Activated naive CD4-positive, alpha-beta T cell treated with anti-CD3 and anti-CD28 coated beads for 36 hours (primary cell): ENCODE measurements around the gene GTF2A1L. TPM values are rescaled to one million over a fixed set of nuclear protein-coding genes. Genes with fewer than 3 reads are reported as not detected.
"Not testable (repeated sequence)": the region's sequence is repeated elsewhere in the genome, so short reads cannot be mapped to it uniquely, and the experiment has no call there.

Experiments used
- CTCF ChIA-PET: fragments of 350-600 bp; sonication (Branson Sonifier 250); formaldehyde crosslinking; loops from one replicate; lab custom pipeline; 2021; ENCODE audit warnings: antibody characterized with exemption; lab: Charles Lee
- DNase-seq: peaks from one replicate; pipeline ENCODE4 v3.0.0-alpha.2; 2020
- H3K27ac Mint-ChIP-seq: one replicate; pipeline ENCODE4 v1.8.0; 2021; ENCODE audit warnings: mild to moderate bottlenecking, mixed read lengths
- H3K27me3 Mint-ChIP-seq: one replicate; pipeline ENCODE4 v1.8.0; 2021; ENCODE audit warnings: low read depth, mixed read lengths
- H3K36me3 Mint-ChIP-seq: one replicate; pipeline ENCODE4 v1.8.0; 2021; ENCODE audit warnings: low read depth, mixed read lengths
- H3K4me1 Mint-ChIP-seq: one replicate; pipeline ENCODE4 v1.8.0; 2021; ENCODE audit warnings: low read depth, mixed read lengths
- H3K4me3 Mint-ChIP-seq: one replicate; pipeline ENCODE4 v1.8.0; 2021; ENCODE audit warnings: mild to moderate bottlenecking, moderate library complexity, mixed read lengths
- H3K9me3 Mint-ChIP-seq: one replicate; pipeline ENCODE4 v1.8.0; 2021; ENCODE audit warnings: mixed read lengths
- intact Hi-C: fragments of 100-400 bp; cut with micrococcal nuclease; formaldehyde crosslinking; loops from one replicate; pipeline ENCODE4 v1.15.1; 2023
- total RNA-seq, 2 experiments: library from RNA; stranded (reverse); gene quantifications; one replicate each; pipeline ENCODE4 v1.2.3, GENCODE V29; 2021

The GTF2A1L gene
- total RNA-seq, 2 experiments from 2014 or later = not detected

DNA sequence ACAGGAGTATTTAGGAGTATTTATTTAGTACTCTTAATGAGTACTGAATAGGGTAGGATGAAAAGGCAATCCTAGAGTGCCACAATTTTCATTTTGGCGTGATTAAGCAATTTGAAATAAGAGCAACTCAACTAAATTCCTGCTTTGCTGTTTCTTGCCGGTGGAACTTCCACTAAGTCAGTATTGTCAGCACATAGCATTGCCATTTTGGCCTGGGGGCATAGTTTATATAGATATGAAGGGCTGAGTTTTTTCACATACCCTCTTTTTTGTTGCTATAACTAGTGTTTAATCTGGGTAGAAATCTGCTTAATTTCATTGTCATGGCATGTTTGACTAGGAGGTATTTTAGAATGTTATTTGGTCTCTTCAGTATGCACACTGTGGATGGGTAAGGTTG, 1.9 kb downstream of the GTF2A1L start:
- no peak overlapping the region for H3K4me3 Mint-ChIP-seq

DNA sequence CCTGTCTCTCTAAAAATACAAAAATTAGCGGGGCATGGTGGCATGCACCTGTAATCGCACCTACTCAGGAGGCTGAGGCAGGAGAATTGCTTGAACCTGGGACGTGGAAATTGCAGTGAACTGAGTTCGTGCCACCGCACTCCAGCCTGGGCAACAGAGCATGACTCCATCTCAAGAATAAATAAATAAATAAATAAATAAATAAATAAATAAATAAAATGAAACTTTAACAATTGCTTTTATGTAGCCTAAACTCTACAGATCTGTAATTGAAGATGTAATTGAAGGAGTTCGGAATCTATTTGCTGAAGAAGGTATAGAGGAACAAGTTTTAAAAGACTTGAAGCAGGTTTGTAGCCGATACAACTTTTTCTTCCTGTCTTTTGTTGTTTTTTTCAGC, 2.9 kb downstream of the GTF2A1L start:
- CTCF ChIA-PET = no interaction called here
- no peak overlapping the region for H3K4me3 Mint-ChIP-seq
- intact Hi-C loops = no loop called here
- no peaks in the 10 kb centered on the region for H3K9me3 Mint-ChIP-seq
- no peaks in the 10 kb centered on the region for H3K27me3 Mint-ChIP-seq
- no peaks in the 10 kb centered on the region for H3K36me3 Mint-ChIP-seq
- no peaks in the 10 kb centered on the region for H3K4me1 Mint-ChIP-seq
- no peak overlapping the region for H3K27ac Mint-ChIP-seq
- no peak for DNase-seq

More for the DNA sequence above, 1.9 kb downstream of the GTF2A1L start:
- CTCF ChIA-PET = no interaction called here
- Mint-ChIP-seq H3K36me3 (no peaks in the 10 kb centered on the region), H3K27ac (no peak overlapping the region), H3K27me3 (no peaks in the 10 kb centered on the region), H3K4me1 (no peaks in the 10 kb centered on the region), H3K9me3 (no peaks in the 10 kb centered on the region)
- DNase-seq = no peak
- intact Hi-C loops = no loop called here

DNA sequence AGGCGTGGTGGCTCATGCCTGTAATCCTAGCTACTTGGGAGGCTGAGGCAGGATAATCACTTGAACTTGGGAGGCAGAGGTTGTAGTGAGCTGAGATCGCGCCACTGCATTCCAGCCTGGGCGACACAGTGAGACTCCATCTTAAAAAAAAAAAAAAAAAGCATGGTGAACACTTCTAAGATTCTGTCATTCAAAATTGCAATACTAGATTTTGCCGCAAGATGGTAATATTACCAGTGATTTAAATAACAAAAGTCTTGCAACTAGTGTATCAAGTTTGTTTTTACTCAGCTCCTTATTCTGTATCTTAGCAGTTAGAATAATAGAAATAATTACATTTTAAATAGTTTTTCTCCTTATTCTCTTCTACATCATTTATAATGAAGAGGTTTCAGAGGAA, 5.0 kb downstream of the GTF2A1L start:
- intact Hi-C loops = loop anchor here (1.0 kb wide), 1 partner anchor 9 kb away; no protein-coding TSS in a partner anchor
- H3K36me3 Mint-ChIP-seq, H3K27ac Mint-ChIP-seq, H3K4me3 Mint-ChIP-seq, DNase-seq, H3K27me3 Mint-ChIP-seq, H3K9me3 Mint-ChIP-seq, H3K4me1 Mint-ChIP-seq, CTCF ChIA-PET: not testable (repeated sequence)

DNA sequence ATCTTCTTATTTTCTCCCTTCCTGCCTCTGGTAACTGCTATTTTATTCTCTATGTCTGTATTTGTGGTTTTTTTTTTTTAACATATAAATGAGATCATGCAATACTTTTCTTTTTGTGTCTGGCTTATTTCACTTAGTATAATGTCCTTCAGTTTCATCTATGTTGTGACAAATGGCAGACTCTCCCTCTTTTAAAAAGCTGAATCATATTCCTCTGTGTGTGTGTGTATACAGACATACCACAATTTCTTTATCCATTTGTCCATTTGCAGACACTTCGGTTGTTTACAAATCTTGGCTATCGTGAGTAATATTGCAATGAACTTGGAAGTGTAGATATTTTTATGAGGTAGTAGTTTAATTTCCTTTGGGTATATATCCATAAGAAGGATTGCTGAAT, 7.0 kb downstream of the GTF2A1L start:
- CTCF ChIA-PET = no interaction called here
- Mint-ChIP-seq H3K27me3 (no peaks in the 10 kb centered on the region), H3K36me3 (no peaks in the 10 kb centered on the region), H3K4me1 (no peaks in the 10 kb centered on the region), H3K27ac (no peak overlapping the region), H3K9me3 (peaks cover 4% of the 10 kb centered on the region), H3K4me3 (no peak overlapping the region)
- no peak for DNase-seq
- intact Hi-C loops = no loop called here

DNA sequence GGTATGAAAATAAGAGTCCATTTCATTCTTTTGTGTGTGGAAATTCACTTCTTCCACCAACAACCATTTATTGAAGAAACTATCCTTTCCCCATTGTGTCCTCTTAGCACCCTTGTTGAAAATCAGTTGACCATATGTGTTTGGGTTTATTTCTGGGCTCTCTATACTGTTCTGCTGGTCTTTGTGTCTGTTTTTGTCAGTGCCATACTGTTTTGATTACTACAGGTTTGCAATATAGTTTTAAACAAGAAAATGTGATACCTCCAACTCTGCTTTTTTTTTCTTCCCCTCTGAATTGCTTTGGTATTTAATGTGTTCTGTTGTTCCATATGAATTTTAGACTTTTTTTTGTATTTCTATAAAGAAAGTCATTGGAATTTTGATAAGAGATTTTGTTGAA, 8.4 kb downstream of the GTF2A1L start:
- Mint-ChIP-seq H3K9me3 (peaks cover 4% of the 10 kb centered on the region), H3K27me3 (no peaks in the 10 kb centered on the region), H3K27ac (no peak overlapping the region), H3K4me1 (no peaks in the 10 kb centered on the region), H3K36me3 (no peaks in the 10 kb centered on the region), H3K4me3 (no peak overlapping the region)
- intact Hi-C loops = no loop called here
- DNase-seq = no peak
- CTCF ChIA-PET = no interaction called here

GRCh38 chr2:48633143-48633542, 15.5 kb downstream of the GTF2A1L start:
- no peaks in the 10 kb centered on the region for H3K9me3 Mint-ChIP-seq
- DNase-seq = no peak
- no peaks in the 10 kb centered on the region for H3K36me3 Mint-ChIP-seq
- no peaks in the 10 kb centered on the region for H3K4me1 Mint-ChIP-seq
- CTCF ChIA-PET = no interaction called here
- H3K27me3 Mint-ChIP-seq = peaks cover 11% of the 10 kb centered on the region
- H3K27ac Mint-ChIP-seq = no peak overlapping the region
- no peak overlapping the region for H3K4me3 Mint-ChIP-seq
- intact Hi-C loops = no loop called here

DNA sequence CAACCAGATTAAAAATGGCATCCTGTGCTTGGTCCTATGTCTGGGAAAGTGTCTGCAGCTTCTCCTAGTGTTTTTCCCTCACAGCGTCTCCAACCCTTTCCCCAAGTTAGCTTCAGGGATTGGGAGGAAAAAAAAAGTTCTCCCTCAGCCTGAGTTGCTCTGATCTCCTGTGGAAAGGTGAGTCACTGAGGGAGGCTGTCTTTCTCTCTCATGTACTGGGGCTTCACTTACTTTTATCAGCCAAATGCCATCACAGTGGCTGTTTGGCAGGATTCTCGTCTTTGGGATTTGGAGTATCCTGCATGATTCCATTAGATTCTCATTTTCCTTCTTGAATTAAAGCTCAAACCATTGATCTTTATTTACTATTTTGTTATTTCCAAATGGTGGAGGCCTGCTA, 18.1 kb downstream of the GTF2A1L start:
- Mint-ChIP-seq H3K27ac (no peak overlapping the region), H3K9me3 (no peaks in the 10 kb centered on the region), H3K36me3 (no peaks in the 10 kb centered on the region)

GRCh38 chr2:48638261-48638660, 20.6 kb downstream of the GTF2A1L start:
- Mint-ChIP-seq H3K27ac (no peak overlapping the region), H3K4me3 (no peak overlapping the region), H3K4me1 (no peaks in the 10 kb centered on the region), H3K27me3 (peaks cover 17% of the 10 kb centered on the region), H3K9me3 (no peaks in the 10 kb centered on the region), H3K36me3 (no peaks in the 10 kb centered on the region)
- CTCF ChIA-PET = no interaction called here
- no peak for DNase-seq
- intact Hi-C loops = no loop called here

More for the DNA sequence above, 18.1 kb downstream of the GTF2A1L start:
- no peaks in the 10 kb centered on the region for H3K4me1 Mint-ChIP-seq
- DNase-seq = no peak
- intact Hi-C loops = no loop called here
- H3K27me3 Mint-ChIP-seq = peaks cover 17% of the 10 kb centered on the region
- CTCF ChIA-PET = no interaction called here
- no peak overlapping the region for H3K4me3 Mint-ChIP-seq

DNA sequence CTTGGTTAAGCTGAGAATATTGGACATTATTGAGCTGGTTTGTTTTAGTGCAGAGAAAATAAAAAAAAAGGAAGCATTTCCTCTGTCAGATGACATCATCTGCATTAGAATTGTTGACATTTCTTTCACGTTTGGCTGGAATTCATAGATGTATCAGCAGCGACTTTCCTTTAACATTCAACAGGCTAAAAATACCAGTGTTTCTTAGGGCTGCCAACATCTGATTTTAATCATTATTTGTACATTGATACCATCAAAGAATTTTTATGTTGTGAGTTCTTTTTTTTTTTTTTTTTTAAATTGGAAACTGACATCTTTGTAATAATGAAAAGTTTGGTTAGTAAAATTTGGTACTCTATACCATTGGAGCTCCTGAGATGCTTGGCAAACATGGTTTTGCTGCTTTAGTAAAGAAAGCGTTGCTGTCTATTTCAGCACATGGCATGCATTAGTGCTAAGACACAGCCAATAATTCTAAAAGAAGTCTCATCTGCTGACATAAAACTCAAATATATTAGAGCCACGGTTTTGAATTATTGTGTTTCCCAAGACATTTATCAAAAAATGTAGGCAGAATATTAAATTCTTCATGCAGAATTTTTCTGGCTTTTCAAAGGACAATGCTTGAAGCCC, 33.6 kb downstream of the GTF2A1L start:
- CTCF ChIA-PET = interaction anchor here (0.5 kb wide), 1 partner anchor 14 kb away, joined by 3 read pairs; no protein-coding TSS in a partner anchor
- H3K27ac Mint-ChIP-seq = no peak overlapping the region
- no peak for DNase-seq

GRCh38 chr2:48668992-48669391, 51.3 kb downstream of the GTF2A1L start:
- Mint-ChIP-seq H3K27ac (no peak overlapping the region), H3K4me1 (no peaks in the 10 kb centered on the region), H3K27me3 (peaks cover 8% of the 10 kb centered on the region), H3K4me3 (no peak overlapping the region), H3K36me3 (no peaks in the 10 kb centered on the region), H3K9me3 (peaks cover 3% of the 10 kb centered on the region)
- intact Hi-C loops = no loop called here
- no peak for DNase-seq
- CTCF ChIA-PET = no interaction called here

More for the DNA sequence above, 33.6 kb downstream of the GTF2A1L start:
- no peaks in the 10 kb centered on the region for H3K36me3 Mint-ChIP-seq
- intact Hi-C loops = no loop called here
- H3K4me3 Mint-ChIP-seq = no peak overlapping the region
- H3K9me3 Mint-ChIP-seq = no peaks in the 10 kb centered on the region
- H3K4me1 Mint-ChIP-seq = no peaks in the 10 kb centered on the region
- peaks cover 3% of the 10 kb centered on the region for H3K27me3 Mint-ChIP-seq

DNA sequence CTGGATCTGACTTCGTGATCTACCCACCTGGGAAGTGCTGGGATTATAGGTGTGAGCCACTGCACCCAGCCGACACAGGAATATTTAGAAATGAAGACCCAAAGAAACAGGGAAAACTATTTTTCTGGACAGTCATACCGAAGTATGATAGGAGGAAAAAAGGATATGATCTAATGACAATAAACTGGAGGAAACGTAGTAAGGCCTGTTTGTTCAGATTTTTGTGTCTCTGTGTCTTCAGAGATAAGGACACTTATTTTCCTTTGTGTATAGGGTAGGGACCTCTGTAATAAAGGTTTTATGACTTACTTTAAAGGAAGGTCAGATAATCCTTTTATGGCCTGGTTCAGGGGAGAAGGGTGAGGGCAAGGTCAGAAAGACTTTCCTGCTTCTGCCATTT, 55.9 kb downstream of the GTF2A1L start:
- H3K27me3 Mint-ChIP-seq = peaks cover 2% of the 10 kb centered on the region
- no peaks in the 10 kb centered on the region for H3K36me3 Mint-ChIP-seq
- CTCF ChIA-PET = no interaction called here
- no peaks in the 10 kb centered on the region for H3K9me3 Mint-ChIP-seq
- intact Hi-C loops = no loop called here
- DNase-seq = no peak
- no peaks in the 10 kb centered on the region for H3K4me1 Mint-ChIP-seq
- no peak overlapping the region for H3K27ac Mint-ChIP-seq
- H3K4me3 Mint-ChIP-seq = no peak overlapping the region

GRCh38 chr2:48674933-48675332, 57.3 kb downstream of the GTF2A1L start:
- no peak for DNase-seq
- Mint-ChIP-seq H3K27me3 (peaks cover 2% of the 10 kb centered on the region), H3K27ac (no peak overlapping the region), H3K4me1 (no peaks in the 10 kb centered on the region), H3K36me3 (no peaks in the 10 kb centered on the region), H3K9me3 (no peaks in the 10 kb centered on the region), H3K4me3 (no peak overlapping the region)
- CTCF ChIA-PET = no interaction called here
- intact Hi-C loops = no loop called here

DNA sequence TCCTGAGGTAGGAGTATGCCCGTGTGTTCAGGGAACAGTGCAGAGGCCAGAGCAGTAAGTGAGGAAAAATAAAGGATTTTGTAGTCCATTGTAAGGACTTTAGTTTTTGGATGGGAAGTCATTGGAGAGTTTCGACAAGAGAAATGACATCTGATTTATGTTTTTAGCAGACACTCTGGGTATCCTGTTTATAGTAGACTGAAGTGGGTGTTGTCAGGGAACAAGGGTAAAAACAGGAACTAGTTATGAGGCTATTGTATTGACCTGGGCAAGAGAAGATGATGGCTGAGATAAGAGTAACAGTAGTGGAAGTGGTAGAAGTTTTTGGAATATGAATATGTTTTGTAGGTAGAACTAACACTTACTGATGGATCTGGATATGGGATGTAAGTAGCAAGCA, 59.8 kb downstream of the GTF2A1L start:
- H3K27me3 Mint-ChIP-seq = peaks cover 2% of the 10 kb centered on the region
- CTCF ChIA-PET = no interaction called here
- H3K27ac Mint-ChIP-seq = no peak overlapping the region
- H3K36me3 Mint-ChIP-seq = no peaks in the 10 kb centered on the region
- no peaks in the 10 kb centered on the region for H3K9me3 Mint-ChIP-seq
- no peak overlapping the region for H3K4me3 Mint-ChIP-seq
- no peak for DNase-seq
- intact Hi-C loops = no loop called here
- H3K4me1 Mint-ChIP-seq = no peaks in the 10 kb centered on the region
